H9 (cell line): ENCODE results near the gene MYRF. TPM values are rescaled to one million over a fixed set of nuclear protein-coding genes. Genes with fewer than 3 reads are reported as not detected.

Experiments used
- DNase-seq: peaks from one replicate; pipeline ENCODE4 v3.0.0-alpha.2; 2017
- H2AFZ ChIP-seq: one replicate; pipeline ENCODE4 v1.6.1; 2013; ENCODE audit warnings: mild to moderate bottlenecking, low read length, control low read depth, moderate library complexity
- H2AK5ac ChIP-seq: 2 replicates; pipeline ENCODE4 v1.6.1; 2013; ENCODE audit warnings: low read length, control low read depth, mixed read lengths; ENCODE audit not compliant: insufficient read length
- H2BK120ac ChIP-seq: one replicate; pipeline ENCODE4 v1.6.1; 2013; ENCODE audit warnings: low read depth, mild to moderate bottlenecking, low read length, control low read depth, inconsistent platforms; ENCODE audit not compliant: poor library complexity, severe bottlenecking
- H2BK12ac ChIP-seq: 2 replicates; pipeline ENCODE4 v1.6.1; 2013; ENCODE audit warnings: low read length, control low read depth, mixed read lengths, low read depth; ENCODE audit not compliant: insufficient read length
- H2BK15ac ChIP-seq: 2 replicates; pipeline ENCODE4 v1.6.1; 2013; ENCODE audit warnings: low read depth, low read length, control low read depth
- H2BK20ac ChIP-seq: one replicate; pipeline ENCODE4 v1.6.1; 2013; ENCODE audit warnings: low read depth, mild to moderate bottlenecking, low read length, control low read depth, inconsistent platforms; ENCODE audit not compliant: poor library complexity, severe bottlenecking
- H2BK5ac ChIP-seq: 2 replicates; pipeline ENCODE4 v1.6.1; 2013; ENCODE audit warnings: low read length, control low read depth, mixed read lengths; ENCODE audit not compliant: insufficient read length
- H3K14ac ChIP-seq: 2 replicates; pipeline ENCODE4 v1.6.1; 2013; ENCODE audit warnings: low read length, control low read depth; ENCODE audit not compliant: insufficient read depth
- H3K18ac ChIP-seq: 2 replicates; pipeline ENCODE4 v1.6.1; 2013; ENCODE audit warnings: low read depth, mild to moderate bottlenecking, mixed read lengths, low read length, control low read depth; ENCODE audit not compliant: insufficient read length
- H3K23ac ChIP-seq: 2 replicates; pipeline ENCODE4 v1.6.1; 2013; ENCODE audit warnings: low read length, control low read depth, mixed read lengths, low read depth; ENCODE audit not compliant: insufficient read length
- H3K23me2 ChIP-seq: 2 replicates; pipeline ENCODE4 v1.6.1; 2013; ENCODE audit warnings: low read depth, mild to moderate bottlenecking, mixed read lengths, low read length, control low read depth; ENCODE audit not compliant: insufficient read length, poor library complexity, severe bottlenecking
- H3K27ac ChIP-seq: 2 replicates; pipeline ENCODE4 v1.5.1; 2013; ENCODE audit warnings: low read length, control low read depth, mixed read lengths, low read depth; ENCODE audit not compliant: insufficient read length
- H3K27me3 ChIP-seq: 2 replicates; pipeline ENCODE4 v1.6.1; 2013; ENCODE audit warnings: low read length, control low read depth, inconsistent platforms; ENCODE audit not compliant: insufficient read depth
- H3K4ac ChIP-seq: 2 replicates; pipeline ENCODE4 v1.6.1; 2013; ENCODE audit warnings: low read depth, mild to moderate bottlenecking, control low read depth, inconsistent platforms, low read length, moderate library complexity
- H3K4me1 ChIP-seq: 2 replicates; pipeline ENCODE4 v1.6.1; 2013; ENCODE audit warnings: low read length, control low read depth, inconsistent platforms; ENCODE audit not compliant: insufficient read depth
- H3K4me2 ChIP-seq: 2 replicates; pipeline ENCODE4 v1.6.1; 2013; ENCODE audit warnings: low read length, control low read depth, mixed read lengths; ENCODE audit not compliant: insufficient read length, insufficient read depth
- H3K56ac ChIP-seq: 2 replicates; pipeline ENCODE4 v1.6.1; 2013; ENCODE audit warnings: low read depth, mild to moderate bottlenecking, mixed read lengths, low read length, control low read depth; ENCODE audit not compliant: insufficient read length
- H3K79me1 ChIP-seq: 2 replicates; pipeline ENCODE4 v1.6.1; 2013; ENCODE audit warnings: low read depth, mild to moderate bottlenecking, moderate library complexity, low read length, control low read depth, inconsistent platforms; ENCODE audit not compliant: insufficient read depth, poor library complexity, severe bottlenecking
- H3K79me2 ChIP-seq: 2 replicates; pipeline ENCODE4 v1.6.1; 2013; ENCODE audit warnings: low read length, control low read depth, inconsistent platforms; ENCODE audit not compliant: insufficient read depth
- H3K9ac ChIP-seq: 2 replicates; pipeline ENCODE4 v1.6.1; 2013; ENCODE audit warnings: low read length, control low read depth, mixed read lengths; ENCODE audit not compliant: insufficient read length; ENCODE audit errors: extremely low read depth
- H3K9me3 ChIP-seq: one replicate; pipeline ENCODE4 v1.6.1; 2013; ENCODE audit warnings: low read depth, low read length, inconsistent platforms; ENCODE audit not compliant: control insufficient read depth
- H3T11ph ChIP-seq: one replicate; pipeline ENCODE4 v1.6.1; 2013; ENCODE audit warnings: mild to moderate bottlenecking, low read length, control low read depth, inconsistent platforms
- H4K20me1 ChIP-seq: one replicate; pipeline ENCODE4 v1.6.1; 2013; ENCODE audit not compliant: control insufficient read depth, insufficient read length, insufficient read depth
- H4K5ac ChIP-seq: 2 replicates; pipeline ENCODE4 v1.6.1; 2013; ENCODE audit warnings: low read depth, mild to moderate bottlenecking, mixed read lengths, low read length, control low read depth; ENCODE audit not compliant: insufficient read length
- H4K8ac ChIP-seq: replicated peaks from 2 replicates; pipeline ENCODE4 v1.6.1; 2013; ENCODE audit warnings: low read length, control low read depth, mixed read lengths, low read depth; ENCODE audit not compliant: insufficient read length
- H4K91ac ChIP-seq: 2 replicates; pipeline ENCODE4 v1.6.1; 2013; ENCODE audit warnings: low read depth, mild to moderate bottlenecking, moderate library complexity, mixed read lengths, low read length, control low read depth; ENCODE audit not compliant: insufficient read length
- H3K27ac Mint-ChIP-seq, 3 experiments: 2 replicates in 2 of 3; 3 replicates in 1 of 3; pipeline ENCODE4 v1.8.0; 2020 to 2021; ENCODE audit warnings: mixed read lengths in 3 of 3, mild to moderate bottlenecking in 1 of 3, moderate library complexity in 1 of 3
- H3K27me3 Mint-ChIP-seq: 2 replicates; pipeline ENCODE4 v1.8.0; 2021; ENCODE audit warnings: low read depth, mild to moderate bottlenecking, moderate library complexity, mixed read lengths
- H3K36me3 Mint-ChIP-seq, 3 experiments: 2 replicates in 2 of 3; 3 replicates in 1 of 3; pipeline ENCODE4 v1.8.0; 2020 to 2021; ENCODE audit warnings: low read depth in 3 of 3, mixed read lengths in 3 of 3; ENCODE audit not compliant: insufficient read depth in 1 of 3
- H3K4me1 Mint-ChIP-seq, 2 experiments: 2 replicates each; pipeline ENCODE4 v1.8.0; 2020; ENCODE audit warnings: mixed read lengths in 2 of 2
- H3K4me3 Mint-ChIP-seq, 2 experiments: 2 replicates in 1 of 2; 3 replicates in 1 of 2; pipeline ENCODE4 v1.8.0; 2020 to 2021; ENCODE audit warnings: mild to moderate bottlenecking in 2 of 2, mixed read lengths in 2 of 2, moderate library complexity in 1 of 2
- H3K9me3 Mint-ChIP-seq, 2 experiments: 2 replicates in 1 of 2; 3 replicates in 1 of 2; pipeline ENCODE4 v1.8.0; 2020; ENCODE audit warnings: mild to moderate bottlenecking in 2 of 2, mixed read lengths in 2 of 2, moderate library complexity in 1 of 2
- WGBS: extraction: QIAGEN DNeasy Blood & Tissue Kit; methylation state at CpG from one replicate; pipeline ENCODE4 v1.1.7; 2013; ENCODE audit warnings: missing lambda C conversion rate, low lambda C conversion rate, mixed read lengths; ENCODE audit not compliant: insufficient read length; ENCODE audit errors: extremely low coverage; 5-methylcytosine and 5-hydroxymethylcytosine counted together
- total RNA-seq: library from RNA; stranded (reverse); gene quantifications from 2 replicates; pipeline ENCODE4 v1.2.1, GENCODE V29; 2021
- TF ChIP-seq, protein P1 (sequence below): fragments of 200-600 bp; sonication (generic); conservative IDR thresholded peaks from 3 replicates; pipeline ENCODE4 v1.8.0; 2021; ENCODE audit warnings: antibody characterized with exemption, mild to moderate bottlenecking

The MYRF gene
- total RNA-seq, 1 experiment from 2014 or later = 13.9 TPM

DNA sequence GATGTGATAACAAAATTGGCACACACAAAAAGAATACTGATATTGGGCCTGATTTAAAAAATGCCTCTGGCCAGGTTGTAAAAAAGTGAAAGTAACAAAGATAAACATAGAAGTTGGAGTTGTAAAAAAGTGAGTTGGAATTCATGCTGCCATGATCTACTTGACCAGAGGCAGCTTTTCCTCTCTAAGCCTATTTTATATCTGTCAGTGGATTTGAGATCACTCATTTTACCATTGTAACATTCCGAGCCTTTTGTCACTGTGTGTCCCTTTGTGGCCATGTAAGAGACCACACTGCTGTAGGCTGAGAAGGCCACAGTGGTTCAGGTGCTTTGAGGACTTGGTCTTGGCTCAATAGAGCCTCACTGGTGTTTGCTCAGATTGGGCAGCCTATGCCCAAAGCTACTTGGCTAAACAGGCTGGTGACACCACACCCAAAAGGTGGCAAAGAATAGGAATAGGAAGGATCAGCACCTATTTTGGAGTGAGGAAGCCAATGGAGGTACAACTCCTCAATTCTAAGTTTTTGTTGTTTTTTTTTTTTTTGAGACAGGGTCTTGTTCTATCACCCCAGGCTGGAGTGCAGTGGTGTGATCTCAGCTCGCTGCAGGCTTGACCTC, 47.3 kb downstream of the MYRF start:
- Histone ChIP-seq H3K79me2 (peaks cover under 1% of the 10 kb centered on the region; the same call in 1 of the 2 replicates), H4K91ac (no peak overlapping the region)

More for the DNA sequence above, 47.3 kb downstream of the MYRF start:
- H3K27ac Mint-ChIP-seq = peak overlapping the region in 2 of 3 experiments; percentile 44 to 56; a peak in 2 of 7 replicates
- Histone ChIP-seq H2AFZ (no peak overlapping the region), H3K56ac (no peak overlapping the region), H3K23ac (no peak overlapping the region), H3K9me3 (no peaks in the 10 kb centered on the region), H4K5ac (no peak overlapping the region), H2BK20ac (no peak overlapping the region), H3K23me2 (no peaks in the 10 kb centered on the region), H3K9ac (no peak overlapping the region), H2BK120ac (no peak overlapping the region), H2BK15ac (no peak overlapping the region), H3K4me2 (no peak overlapping the region), H3K18ac (no peak overlapping the region), H3K14ac (no peak overlapping the region), H4K8ac (no peak overlapping the region), H3K79me1 (peaks cover 2% of the 10 kb centered on the region), H3K4ac (no peak overlapping the region), H2BK5ac (no peak overlapping the region), H3T11ph (no peak overlapping the region), H3K4me1 (no peaks in the 10 kb centered on the region), H2AK5ac (no peak overlapping the region), H3K27ac (no peak overlapping the region), H2BK12ac (no peak overlapping the region), H4K20me1 (no peaks in the 10 kb centered on the region), H3K27me3 (no peaks in the 10 kb centered on the region)
- peaks cover 12 to 13% of the 10 kb centered on the region in 2 experiments; a peak in 3 of 4 replicates for H3K4me1 Mint-ChIP-seq
- H3K9me3 Mint-ChIP-seq = no peaks in the 10 kb centered on the region
- TF ChIP-seq, protein P1, sequence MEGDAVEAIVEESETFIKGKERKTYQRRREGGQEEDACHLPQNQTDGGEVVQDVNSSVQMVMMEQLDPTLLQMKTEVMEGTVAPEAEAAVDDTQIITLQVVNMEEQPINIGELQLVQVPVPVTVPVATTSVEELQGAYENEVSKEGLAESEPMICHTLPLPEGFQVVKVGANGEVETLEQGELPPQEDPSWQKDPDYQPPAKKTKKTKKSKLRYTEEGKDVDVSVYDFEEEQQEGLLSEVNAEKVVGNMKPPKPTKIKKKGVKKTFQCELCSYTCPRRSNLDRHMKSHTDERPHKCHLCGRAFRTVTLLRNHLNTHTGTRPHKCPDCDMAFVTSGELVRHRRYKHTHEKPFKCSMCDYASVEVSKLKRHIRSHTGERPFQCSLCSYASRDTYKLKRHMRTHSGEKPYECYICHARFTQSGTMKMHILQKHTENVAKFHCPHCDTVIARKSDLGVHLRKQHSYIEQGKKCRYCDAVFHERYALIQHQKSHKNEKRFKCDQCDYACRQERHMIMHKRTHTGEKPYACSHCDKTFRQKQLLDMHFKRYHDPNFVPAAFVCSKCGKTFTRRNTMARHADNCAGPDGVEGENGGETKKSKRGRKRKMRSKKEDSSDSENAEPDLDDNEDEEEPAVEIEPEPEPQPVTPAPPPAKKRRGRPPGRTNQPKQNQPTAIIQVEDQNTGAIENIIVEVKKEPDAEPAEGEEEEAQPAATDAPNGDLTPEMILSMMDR = no peak
- peaks cover 43 to 83% (median 74%) of the 10 kb centered on the region in 3 experiments; a peak in 6 of 7 replicates for H3K36me3 Mint-ChIP-seq
- H3K27me3 Mint-ChIP-seq = no peaks in the 10 kb centered on the region
- no peak for DNase-seq
- no CpG with 5 or more reads among the region's 2 CpGs for WGBS
- no peak overlapping the region for H3K4me3 Mint-ChIP-seq
